Activated CD8-positive, alpha-beta T cell treated with anti-CD3 and anti-CD28 coated beads for 36 hours (primary cell): Measurements from ENCODE around the gene HSPA8. TPM values are rescaled to one million over a fixed set of nuclear protein-coding genes. Genes with fewer than 3 reads are reported as not detected.

ENCODE experiments used
- ATAC-seq: fragments of 200-7000 bp; cut with Tn5 transposase; one replicate; pipeline ENCODE4 v1.10.0; 2021; ENCODE audit warnings: mild to moderate bottlenecking, moderate library complexity
- CTCF ChIA-PET: fragments of 350-600 bp; sonication (Branson Sonifier 250); formaldehyde crosslinking; loops from one replicate; lab custom pipeline; 2021; ENCODE audit warnings: antibody characterized with exemption; lab: Charles Lee
- POLR2A ChIA-PET: fragments of 350-600 bp; sonication (Branson Sonifier 250); formaldehyde crosslinking; loops from one replicate; lab custom pipeline; 2021; ENCODE audit warnings: antibody characterized with exemption; lab: Charles Lee
- DNase-seq: peaks from one replicate; pipeline ENCODE4 v3.0.0-alpha.2; 2020
- H3K27ac Mint-ChIP-seq: one replicate; pipeline ENCODE4 v1.8.0; 2021; ENCODE audit warnings: mild to moderate bottlenecking, mixed read lengths
- H3K27me3 Mint-ChIP-seq: one replicate; pipeline ENCODE4 v1.8.0; 2021; ENCODE audit warnings: mixed read lengths
- H3K36me3 Mint-ChIP-seq: one replicate; pipeline ENCODE4 v1.8.0; 2021; ENCODE audit warnings: low read depth, mixed read lengths
- H3K4me1 Mint-ChIP-seq: one replicate; pipeline ENCODE4 v1.8.0; 2021; ENCODE audit warnings: low read depth, mixed read lengths
- H3K4me3 Mint-ChIP-seq: one replicate; pipeline ENCODE4 v1.8.0; 2021; ENCODE audit warnings: mild to moderate bottlenecking, moderate library complexity, mixed read lengths
- H3K9me3 Mint-ChIP-seq: one replicate; pipeline ENCODE4 v1.8.0; 2021; ENCODE audit warnings: mixed read lengths
- CTCF ChIP-seq: fragments of 200-600 bp; IDR thresholded peaks from one replicate; pipeline ENCODE4 v1.8.0; 2022; ENCODE audit warnings: antibody characterized with exemption, mild to moderate bottlenecking
- intact Hi-C: fragments of 100-400 bp; cut with micrococcal nuclease; formaldehyde crosslinking; loops from one replicate; pipeline ENCODE4 v1.10.0; 2022
- total RNA-seq, 2 experiments: library from RNA; stranded (reverse); gene quantifications; one replicate each; pipeline ENCODE4 v1.2.3, GENCODE V29; 2021

Gene HSPA8
- total RNA-seq, 2 experiments from 2014 or later: 2,808 to 2,816 TPM

- CTCF ChIA-PET: interaction anchor here (0.7 to 2.2 kb wide), 6 partner anchors 10 to 173 kb away, joined by 3 to 6 read pairs (median 5); no protein-coding TSS in a partner anchor
- Mint-ChIP-seq H3K27ac (peak overlapping the region; percentile 93), H3K27me3 (no peaks in the 10 kb centered on the region), H3K9me3 (no peaks in the 10 kb centered on the region), H3K4me1 (peaks cover 58% of the 10 kb centered on the region), H3K36me3 (peaks cover 2% of the 10 kb centered on the region), H3K4me3 (peak overlapping the region; percentile 83)
- POLR2A ChIA-PET: interaction anchor here (12.2 kb wide), 1 partner anchor 13 kb away, joined by 178 read pairs; the partner anchor contains the start of gene HSPA8
- ATAC-seq: peak; percentile 80
- intact Hi-C loops: no loop called here
- no peak for DNase-seq
- no peak for TF ChIP-seq CTCF
Observed at GRCh38 chr11:123069908-123070821, 8.2 kb upstream of the HSPA8 start.

- Mint-ChIP-seq H3K4me1 (peaks cover 38% of the 10 kb centered on the region), H3K4me3 (peak overlapping the region; percentile 52), H3K36me3 (peaks cover 28% of the 10 kb centered on the region), H3K27me3 (no peaks in the 10 kb centered on the region), H3K9me3 (no peaks in the 10 kb centered on the region), H3K27ac (peak overlapping the region; percentile 82)
- CTCF ChIA-PET: interaction anchor here (1.5 to 3.5 kb wide), 3 partner anchors 12 to 45 kb away, joined by 4 to 14 read pairs (median 7); no protein-coding TSS in a partner anchor
- POLR2A ChIA-PET: interaction anchor here (1.3 to 12.2 kb wide), 2 partner anchors 8 to 20 kb away, joined by 3 to 178 read pairs; partner anchors contain the start of gene HSPA8
- no peak for ATAC-seq
- no peak for DNase-seq
- intact Hi-C loops: no loop called here
- no peak for TF ChIP-seq CTCF
Observed at GRCh38 chr11:123065621-123066020, 3.7 kb upstream of the HSPA8 start.

- TF ChIP-seq CTCF: no peak
- H3K4me1 Mint-ChIP-seq: peaks cover 26% of the 10 kb centered on the region
- intact Hi-C loops: no loop called here
Observed at GRCh38 chr11:123063826-123064657, 2.1 kb upstream of the HSPA8 start.

GRCh38 chr11:123062892-123063825 is 1.2 kb upstream of the HSPA8 start:
- Mint-ChIP-seq H3K4me1 (peaks cover 26% of the 10 kb centered on the region), H3K27me3 (no peaks in the 10 kb centered on the region), H3K9me3 (no peaks in the 10 kb centered on the region), H3K4me3 (peak overlapping the region; percentile 97), H3K36me3 (peaks cover 53% of the 10 kb centered on the region), H3K27ac (peak overlapping the region; percentile 99)
- intact Hi-C loops: no loop called here
- ATAC-seq (peak; percentile 0), DNase-seq (peak; percentile 64)
- POLR2A ChIA-PET: interaction anchor here (0.7 to 12.2 kb wide), 17 partner anchors 3 to 319 kb away, joined by 3 to 178 read pairs (median 5); partner anchors contain the start of genes CRTAM and HSPA8
- CTCF ChIA-PET: interaction anchor here (0.9 to 3.5 kb wide), 5 partner anchors 9 to 210 kb away, joined by 3 to 14 read pairs (median 5); no protein-coding TSS in a partner anchor
- TF ChIP-seq CTCF: no peak

More at GRCh38 chr11:123063826-123064657, 2.1 kb upstream of the HSPA8 start:
- Mint-ChIP-seq H3K36me3 (peaks cover 44% of the 10 kb centered on the region), H3K4me3 (peak overlapping the region; percentile 97), H3K27ac (peak overlapping the region; percentile 99), H3K27me3 (no peaks in the 10 kb centered on the region), H3K9me3 (no peaks in the 10 kb centered on the region)
- CTCF ChIA-PET: interaction anchor here (0.9 to 3.5 kb wide), 6 partner anchors 8 to 210 kb away, joined by 3 to 14 read pairs (median 4); no protein-coding TSS in a partner anchor
- DNase-seq: peak; percentile 47
- POLR2A ChIA-PET: interaction anchor here (0.7 to 12.2 kb wide), 10 partner anchors 7 to 318 kb away, joined by 3 to 178 read pairs (median 4); partner anchors contain the start of genes CRTAM and HSPA8
- no peak for ATAC-seq
